ENCODE measurements around the gene SCIN.
A peak's percentile ranks its signal among the peaks of the same experiment; 100 is the strongest.
"Not testable (repeated sequence)": the region's sequence is repeated elsewhere in the genome, so short reads cannot be mapped to it uniquely, and the experiment has no call there.

SCIN gene

GRCh38 chr7:12570534-12571461 is at the start of gene SCIN:
Gene SCIN, plus strand, starts transcription at chr7:12570720. Its CDS starts 67 bp downstream, at chr7:12570787.
- DNase-seq (ENCODE audit: low spot score): peak; percentile 36

GRCh38 chr7:12524794-12525386 is 45.6 kb upstream of the SCIN start:
- DNase-seq (ENCODE audit: low spot score): peak; percentile 21

- DNase-seq (ENCODE audit: low spot score): not testable (repeated sequence)
Observed at GRCh38 chr7:12526693-12527092, 43.8 kb upstream of the SCIN start.

- not testable (repeated sequence) for DNase-seq (ENCODE audit: low spot score)
Observed at GRCh38 chr7:12527670-12528069, 42.9 kb upstream of the SCIN start.

- DNase-seq (ENCODE audit: low spot score): no peak
Observed at GRCh38 chr7:12529971-12530710, 40.4 kb upstream of the SCIN start.

- DNase-seq (ENCODE audit: low spot score): no peak
Observed at GRCh38 chr7:12531784-12532183, 38.7 kb upstream of the SCIN start.

- no peak for DNase-seq (ENCODE audit: low spot score)
Observed at GRCh38 chr7:12534046-12534445, 36.5 kb upstream of the SCIN start.

GRCh38 chr7:12539681-12540080 is 30.8 kb upstream of the SCIN start:
- no peak for DNase-seq (ENCODE audit: low spot score)

GRCh38 chr7:12540850-12541249 is 29.7 kb upstream of the SCIN start:
- DNase-seq (ENCODE audit: low spot score): no peak

- DNase-seq (ENCODE audit: low spot score): no peak
Observed at GRCh38 chr7:12543586-12543985, 26.9 kb upstream of the SCIN start.

- no peak for DNase-seq (ENCODE audit: low spot score)
Observed at GRCh38 chr7:12549106-12549505, 21.4 kb upstream of the SCIN start.

- DNase-seq (ENCODE audit: low spot score): no peak
Observed at GRCh38 chr7:12550956-12551355, 19.6 kb upstream of the SCIN start.

- no peak for DNase-seq (ENCODE audit: low spot score)
Observed at GRCh38 chr7:12552876-12553275, 17.6 kb upstream of the SCIN start.

GRCh38 chr7:12553416-12553815 is 17.1 kb upstream of the SCIN start:
- no peak for DNase-seq (ENCODE audit: low spot score)

GRCh38 chr7:12554351-12554750 is 16.2 kb upstream of the SCIN start:
- DNase-seq (ENCODE audit: low spot score): no peak

GRCh38 chr7:12554872-12555271 is 15.6 kb upstream of the SCIN start:
- no peak for DNase-seq (ENCODE audit: low spot score)

GRCh38 chr7:12555695-12556094 is 14.8 kb upstream of the SCIN start:
- DNase-seq (ENCODE audit: low spot score): not testable (repeated sequence)

GRCh38 chr7:12556139-12556792 is 14.3 kb upstream of the SCIN start:
- not testable (repeated sequence) for DNase-seq (ENCODE audit: low spot score)

GRCh38 chr7:12557282-12557681 is 13.2 kb upstream of the SCIN start:
- DNase-seq (ENCODE audit: low spot score): no peak

GRCh38 chr7:12564996-12565764 is 5.3 kb upstream of the SCIN start:
- DNase-seq (ENCODE audit: low spot score): no peak

GRCh38 chr7:12565873-12566272 is 4.6 kb upstream of the SCIN start:
- DNase-seq (ENCODE audit: low spot score): no peak
